BE2C (cell line): ENCODE results near the gene CARD9.
A peak's percentile ranks its signal among the peaks of the same experiment; 100 is the strongest.

Experiments used
- DNase-seq: peaks from one replicate; pipeline ENCODE4 v3.0.0-alpha.2; 2020
- H3K27me3 ChIP-seq: fragments of 250-450 bp; sonication (Bioruptor Pico); 2 replicates; pipeline ENCODE4 v1.5.1; 2020; ENCODE audit warnings: mild to moderate bottlenecking
- H3K36me3 ChIP-seq: fragments of 250-450 bp; sonication (Bioruptor Pico); 2 replicates; pipeline ENCODE4 v1.5.1; 2020; ENCODE audit warnings: mild to moderate bottlenecking
- H3K4me1 ChIP-seq: fragments of 250-450 bp; sonication (Bioruptor Pico); 2 replicates; pipeline ENCODE4 v1.5.1; 2020
- H3K4me3 ChIP-seq: 2 replicates; pipeline ENCODE4 v1.5.1; 2011; ENCODE audit warnings: low read depth, low read length
- H3K9me3 ChIP-seq: fragments of 250-450 bp; sonication (Bioruptor Pico); 2 replicates; pipeline ENCODE4 v1.5.1; 2020
- CTCF ChIP-seq: IDR thresholded peaks from 2 replicates; pipeline ENCODE4 v1.5.1; 2012; ENCODE audit warnings: mild to moderate bottlenecking, low read depth, low read length

Gene CARD9

GRCh38 chr9:136403915-136404800 is 30.7 kb upstream of the CARD9 start:
- Histone ChIP-seq H3K9me3 (no peaks in the 10 kb centered on the region), H3K27me3 (no peaks in the 10 kb centered on the region), H3K4me1 (peaks cover 5% of the 10 kb centered on the region), H3K4me3 (no peak overlapping the region), H3K36me3 (peaks cover 66% of the 10 kb centered on the region)
- no peak for DNase-seq
- TF ChIP-seq CTCF = no peak

GRCh38 chr9:136403538-136403914 is 30.1 kb upstream of the CARD9 start:
- H3K4me1 ChIP-seq = peaks cover 5% of the 10 kb centered on the region
- H3K27me3 ChIP-seq = no peaks in the 10 kb centered on the region
- H3K9me3 ChIP-seq = no peaks in the 10 kb centered on the region
- H3K4me3 ChIP-seq = no peak overlapping the region
- H3K36me3 ChIP-seq = peaks cover 63% of the 10 kb centered on the region
- TF ChIP-seq CTCF = no peak
- no peak for DNase-seq

- Histone ChIP-seq H3K9me3 (no peaks in the 10 kb centered on the region), H3K36me3 (peaks cover 60% of the 10 kb centered on the region), H3K27me3 (no peaks in the 10 kb centered on the region), H3K4me1 (peaks cover 5% of the 10 kb centered on the region), H3K4me3 (no peak overlapping the region)
- DNase-seq = no peak
- no peak for TF ChIP-seq CTCF
Observed at GRCh38 chr9:136402067-136402466, 28.6 kb upstream of the CARD9 start.

- Histone ChIP-seq H3K27me3 (no peaks in the 10 kb centered on the region), H3K36me3 (peaks cover 60% of the 10 kb centered on the region), H3K4me1 (peaks cover 5% of the 10 kb centered on the region), H3K4me3 (no peak overlapping the region), H3K9me3 (no peaks in the 10 kb centered on the region)
- no peak for TF ChIP-seq CTCF
- DNase-seq = no peak
Observed at GRCh38 chr9:136401173-136401922, 27.9 kb upstream of the CARD9 start.

- Histone ChIP-seq H3K9me3 (no peaks in the 10 kb centered on the region), H3K4me3 (peak within 1 kb of the TSS; percentile 81), H3K4me1 (peaks cover 5% of the 10 kb centered on the region), H3K36me3 (peaks cover 61% of the 10 kb centered on the region), H3K27me3 (no peaks in the 10 kb centered on the region)
- TF ChIP-seq CTCF = peak; percentile 73
- peak; percentile 93 for DNase-seq
Observed at GRCh38 chr9:136400038-136400834, 26.8 kb upstream of the CARD9 start, which contains the start of gene SNAPC4. SNAPC4 (minus strand) TSS chr9:136400170; CDS start chr9:136398428, 1,742 bp downstream.
